A673 (cell line): ENCODE data around the gene TMEM108.

Experiments used
- EZH2 ChIP-seq: fragments of 200-600 bp; sonication (generic); IDR thresholded peaks from 2 replicates; pipeline ENCODE4 v1.6.1; 2017; ENCODE audit warnings: borderline replicate concordance, low read depth, mild to moderate bottlenecking, mixed read lengths, antibody characterized with exemption, low read length; ENCODE audit not compliant: poor library complexity, severe bottlenecking
- TF ChIP-seq, protein P1 (sequence below): fragments of 300-800, 200-600 bp; sonication (generic); conservative IDR thresholded peaks from 2 replicates; pipeline ENCODE4 v1.5.1; 2017; ENCODE audit warnings: low read depth, mild to moderate bottlenecking, antibody characterized with exemption, low read length, moderate library complexity, mixed read lengths

DNA sequence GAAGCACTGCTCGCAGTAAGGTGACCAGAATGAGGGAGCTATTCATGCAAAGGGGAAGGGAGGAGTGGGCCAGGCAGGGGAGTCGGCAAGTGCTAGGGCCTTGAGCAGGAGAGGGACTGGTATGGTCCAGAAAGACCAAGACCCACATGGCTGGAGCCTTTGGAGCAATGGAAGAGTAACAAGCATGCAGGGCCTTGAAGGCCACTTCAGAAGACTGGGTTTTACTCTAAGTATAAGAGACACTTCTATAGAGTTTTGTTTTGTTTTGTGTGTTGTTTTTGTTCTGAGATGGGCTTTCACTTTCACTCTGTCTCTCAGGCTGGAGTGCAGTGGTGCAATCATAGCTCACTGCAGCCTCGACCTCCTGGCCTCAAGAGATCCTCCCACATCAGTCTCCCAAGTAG lies 403.7 kb downstream of the TMEM108 start:
- TF ChIP-seq EZH2: no peak
- TF ChIP-seq, protein P1, sequence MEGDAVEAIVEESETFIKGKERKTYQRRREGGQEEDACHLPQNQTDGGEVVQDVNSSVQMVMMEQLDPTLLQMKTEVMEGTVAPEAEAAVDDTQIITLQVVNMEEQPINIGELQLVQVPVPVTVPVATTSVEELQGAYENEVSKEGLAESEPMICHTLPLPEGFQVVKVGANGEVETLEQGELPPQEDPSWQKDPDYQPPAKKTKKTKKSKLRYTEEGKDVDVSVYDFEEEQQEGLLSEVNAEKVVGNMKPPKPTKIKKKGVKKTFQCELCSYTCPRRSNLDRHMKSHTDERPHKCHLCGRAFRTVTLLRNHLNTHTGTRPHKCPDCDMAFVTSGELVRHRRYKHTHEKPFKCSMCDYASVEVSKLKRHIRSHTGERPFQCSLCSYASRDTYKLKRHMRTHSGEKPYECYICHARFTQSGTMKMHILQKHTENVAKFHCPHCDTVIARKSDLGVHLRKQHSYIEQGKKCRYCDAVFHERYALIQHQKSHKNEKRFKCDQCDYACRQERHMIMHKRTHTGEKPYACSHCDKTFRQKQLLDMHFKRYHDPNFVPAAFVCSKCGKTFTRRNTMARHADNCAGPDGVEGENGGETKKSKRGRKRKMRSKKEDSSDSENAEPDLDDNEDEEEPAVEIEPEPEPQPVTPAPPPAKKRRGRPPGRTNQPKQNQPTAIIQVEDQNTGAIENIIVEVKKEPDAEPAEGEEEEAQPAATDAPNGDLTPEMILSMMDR: no peak
